HG02678 (cell line): ENCODE data around the gene RAI2.

ENCODE experiments used
- ATAC-seq: cut with Tn5 transposase; IDR thresholded peaks from one replicate; pipeline ENCODE4 v1.9.1; 2021; ENCODE audit warnings: mild to moderate bottlenecking, moderate library complexity; ENCODE audit not compliant: unreplicated experiment

The RAI2 gene

GRCh38 chrX:17860811-17861488 is at the start of gene RAI2:
Gene RAI2, minus strand, starts transcription at chrX:17861298. Its CDS starts 59,288 bp downstream, at chrX:17802010.
- no peak for ATAC-seq

- ATAC-seq, result no peak
These were observed 27.3 kb upstream of the RAI2 start for GRCh38 chrX:17888421-17888820.

- no peak for ATAC-seq
These were observed 21.6 kb upstream of the RAI2 start for GRCh38 chrX:17882680-17883079.

GRCh38 chrX:17878028-17878670 is 17.1 kb upstream of the RAI2 start:
- no peak for ATAC-seq

- no peak for ATAC-seq
These were observed 15.0 kb upstream of the RAI2 start for GRCh38 chrX:17876135-17876534.

GRCh38 chrX:17869580-17869979 is 8.5 kb upstream of the RAI2 start:
- no peak for ATAC-seq

- ATAC-seq, result no peak
These were observed 452 bp upstream of the RAI2 start for GRCh38 chrX:17861489-17862011.

GRCh38 chrX:17860179-17860780 is 818 bp downstream of the RAI2 start:
- ATAC-seq, result no peak

GRCh38 chrX:17859609-17860178 is 1.4 kb downstream of the RAI2 start:
- no peak for ATAC-seq

GRCh38 chrX:17854531-17854930 is 6.6 kb downstream of the RAI2 start:
- no peak for ATAC-seq

GRCh38 chrX:17854069-17854468 is 7.0 kb downstream of the RAI2 start:
- no peak for ATAC-seq

- no peak for ATAC-seq
These were observed 9.2 kb downstream of the RAI2 start for GRCh38 chrX:17851874-17852273.

- ATAC-seq, result no peak
These were observed 12.4 kb downstream of the RAI2 start for GRCh38 chrX:17848545-17849265.

- no peak for ATAC-seq
These were observed 15.1 kb downstream of the RAI2 start for GRCh38 chrX:17846045-17846444.

- ATAC-seq, result no peak
These were observed 16.9 kb downstream of the RAI2 start for GRCh38 chrX:17844236-17844635.

- ATAC-seq, result no peak
These were observed 18.2 kb downstream of the RAI2 start for GRCh38 chrX:17842769-17843525.

- ATAC-seq, result no peak
These were observed 21.8 kb downstream of the RAI2 start for GRCh38 chrX:17839269-17839668.

GRCh38 chrX:17836830-17837229 is 24.3 kb downstream of the RAI2 start:
- no peak for ATAC-seq

- no peak for ATAC-seq
These were observed 27.1 kb downstream of the RAI2 start for GRCh38 chrX:17833954-17834353.

GRCh38 chrX:17831255-17831654 is 29.8 kb downstream of the RAI2 start:
- no peak for ATAC-seq
